ENCODE results near the gene HDAC4.

The HDAC4 gene

DNA sequence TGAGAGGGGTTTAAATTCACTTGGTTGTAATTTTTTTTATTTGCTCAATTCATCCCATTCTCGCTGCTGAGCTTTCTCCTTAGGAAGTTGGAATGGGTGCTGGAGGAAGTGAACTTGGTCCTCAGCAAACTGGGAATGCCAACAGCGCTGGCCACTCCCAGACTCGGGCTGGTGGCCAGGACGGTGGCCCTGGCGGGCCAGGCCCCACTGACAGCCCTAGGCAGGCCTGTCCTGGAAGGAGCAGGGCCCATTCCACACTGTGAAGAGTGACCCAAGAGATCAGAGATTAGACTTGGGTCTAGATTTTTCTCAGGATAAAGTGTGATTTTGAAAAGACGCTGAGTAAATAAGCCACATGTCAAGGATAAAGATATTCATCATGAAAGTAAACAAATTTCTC, 132.7 kb downstream of the HDAC4 start:
- Histone ChIP-seq H3K27me3 (replicated peaks; ENCODE audit: insufficient read depth, low read length) (no peaks in the 10 kb centered on the region), H3F3A (ENCODE audit: insufficient read depth, low read length) (peaks cover 14% of the 10 kb centered on the region; the same call in 1 of the 2 replicates), H3K27ac (ENCODE audit: low read length) (peak overlapping the region; percentile 74; the same call in 1 of the 2 replicates), H3K9me2 (replicated peaks; ENCODE audit: insufficient read depth, low read length) (no peaks in the 10 kb centered on the region), H3K79me2 (ENCODE audit: low read length) (peaks cover 86% of the 10 kb centered on the region), H3K36me3 (replicated peaks; ENCODE audit: insufficient read depth, low read length) (no peaks in the 10 kb centered on the region), H3K9me3 (replicated peaks; ENCODE audit: insufficient read depth, low read length) (no peaks in the 10 kb centered on the region), H3K9ac (ENCODE audit: low read length) (no peak overlapping the region), H3K4me1 (ENCODE audit: low read length) (peaks cover 33% of the 10 kb centered on the region), H2AFZ (ENCODE audit: low read length) (no peak overlapping the region), H4K20me1 (ENCODE audit: insufficient read depth, low read length) (no peaks in the 10 kb centered on the region), H3K4me3 (ENCODE audit: low read length) (no peak overlapping the region), H3K4me2 (ENCODE audit: low read depth, low read length) (peak overlapping the region; percentile 95; the same call in 1 of the 2 replicates)
- no peak for DNase-seq
- TF ChIP-seq EZH2 (optimal IDR thresholded peaks at IDR 0.05; ENCODE audit: low read depth, low read length), result no peak
- TF ChIP-seq, protein P1, sequence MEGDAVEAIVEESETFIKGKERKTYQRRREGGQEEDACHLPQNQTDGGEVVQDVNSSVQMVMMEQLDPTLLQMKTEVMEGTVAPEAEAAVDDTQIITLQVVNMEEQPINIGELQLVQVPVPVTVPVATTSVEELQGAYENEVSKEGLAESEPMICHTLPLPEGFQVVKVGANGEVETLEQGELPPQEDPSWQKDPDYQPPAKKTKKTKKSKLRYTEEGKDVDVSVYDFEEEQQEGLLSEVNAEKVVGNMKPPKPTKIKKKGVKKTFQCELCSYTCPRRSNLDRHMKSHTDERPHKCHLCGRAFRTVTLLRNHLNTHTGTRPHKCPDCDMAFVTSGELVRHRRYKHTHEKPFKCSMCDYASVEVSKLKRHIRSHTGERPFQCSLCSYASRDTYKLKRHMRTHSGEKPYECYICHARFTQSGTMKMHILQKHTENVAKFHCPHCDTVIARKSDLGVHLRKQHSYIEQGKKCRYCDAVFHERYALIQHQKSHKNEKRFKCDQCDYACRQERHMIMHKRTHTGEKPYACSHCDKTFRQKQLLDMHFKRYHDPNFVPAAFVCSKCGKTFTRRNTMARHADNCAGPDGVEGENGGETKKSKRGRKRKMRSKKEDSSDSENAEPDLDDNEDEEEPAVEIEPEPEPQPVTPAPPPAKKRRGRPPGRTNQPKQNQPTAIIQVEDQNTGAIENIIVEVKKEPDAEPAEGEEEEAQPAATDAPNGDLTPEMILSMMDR (IDR thresholded peaks at IDR 0.05; ENCODE audit: low read length), result no peak
- TF ChIP-seq EZH2phosphoT487 (IDR thresholded peaks at IDR 0.05; ENCODE audit: low read length), result no peak

DNA sequence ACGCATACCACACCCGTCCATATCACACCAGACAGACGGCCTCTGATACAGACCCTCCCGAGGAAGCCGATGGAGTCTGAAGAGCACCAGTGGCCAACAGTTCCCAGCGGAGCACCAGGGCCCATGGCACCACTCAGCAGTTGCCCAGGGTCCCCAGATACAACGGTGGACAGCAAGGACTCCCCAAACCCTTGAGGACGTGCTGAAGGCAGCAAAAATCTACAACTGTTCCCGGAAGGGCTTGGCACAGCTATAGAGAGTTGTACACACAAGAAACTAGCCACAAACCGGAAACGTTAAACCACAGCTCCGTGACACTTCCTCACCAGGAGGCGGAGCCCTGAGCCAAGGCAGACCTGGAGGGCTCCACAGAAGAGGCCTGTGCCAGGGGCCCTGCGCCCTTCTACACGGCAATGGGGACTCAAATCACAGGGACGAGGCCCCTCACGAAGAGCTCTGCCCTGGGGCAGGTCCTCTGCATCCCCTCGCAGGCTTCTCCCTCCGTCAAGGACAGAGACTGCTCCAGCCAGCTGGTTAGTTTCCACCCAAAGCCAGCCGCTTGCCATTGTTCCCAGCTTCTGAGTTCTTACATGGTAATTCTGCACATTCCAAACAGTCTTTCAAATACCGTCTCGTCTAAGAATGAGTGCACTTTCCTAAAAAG, 133.4 kb downstream of the HDAC4 start:
- TF ChIP-seq, protein P1 (IDR thresholded peaks at IDR 0.05; ENCODE audit: low read length), result peak; percentile 45
- TF ChIP-seq EZH2 (optimal IDR thresholded peaks at IDR 0.05; ENCODE audit: low read depth, low read length), result no peak
- peak overlapping the region; percentile 95 for H3K4me2 ChIP-seq (ENCODE audit: low read depth, low read length)
- no peak overlapping the region for H2AFZ ChIP-seq (ENCODE audit: low read length)
- H3F3A ChIP-seq (ENCODE audit: insufficient read depth, low read length), result peaks cover 14% of the 10 kb centered on the region; the same call in 1 of the 2 replicates
- H3K9me2 ChIP-seq (replicated peaks; ENCODE audit: insufficient read depth, low read length), result no peaks in the 10 kb centered on the region
- peaks cover 33% of the 10 kb centered on the region for H3K4me1 ChIP-seq (ENCODE audit: low read length)
- H3K36me3 ChIP-seq (replicated peaks; ENCODE audit: insufficient read depth, low read length), result no peaks in the 10 kb centered on the region
- H3K79me2 ChIP-seq (ENCODE audit: low read length), result peaks cover 85% of the 10 kb centered on the region
- no peaks in the 10 kb centered on the region for H3K9me3 ChIP-seq (replicated peaks; ENCODE audit: insufficient read depth, low read length)
- H4K20me1 ChIP-seq (ENCODE audit: insufficient read depth, low read length), result no peaks in the 10 kb centered on the region
- no peaks in the 10 kb centered on the region for H3K27me3 ChIP-seq (replicated peaks; ENCODE audit: insufficient read depth, low read length)
- H3K9ac ChIP-seq (ENCODE audit: low read length), result peak overlapping the region; percentile 28; the same call in 1 of the 2 replicates
- H3K4me3 ChIP-seq (ENCODE audit: low read length), result peak overlapping the region; percentile 53
- DNase-seq, result peak; percentile 97
- peak overlapping the region; percentile 74 for H3K27ac ChIP-seq (ENCODE audit: low read length)

GRCh38 chr2:239266779-239267287, 134.0 kb downstream of the HDAC4 start:
- peaks cover 14% of the 10 kb centered on the region; the same call in 1 of the 2 replicates for H3F3A ChIP-seq (ENCODE audit: insufficient read depth, low read length)
- peak overlapping the region; percentile 95 for H3K4me2 ChIP-seq (ENCODE audit: low read depth, low read length)
- no peaks in the 10 kb centered on the region for H3K27me3 ChIP-seq (replicated peaks; ENCODE audit: insufficient read depth, low read length)
- peaks cover 85% of the 10 kb centered on the region for H3K79me2 ChIP-seq (ENCODE audit: low read length)
- TF ChIP-seq EZH2phosphoT487 (IDR thresholded peaks at IDR 0.05; ENCODE audit: low read length) (no peak), EZH2 (optimal IDR thresholded peaks at IDR 0.05; ENCODE audit: low read depth, low read length) (no peak)
- TF ChIP-seq, protein P1 (IDR thresholded peaks at IDR 0.05; ENCODE audit: low read length), result no peak
- H3K36me3 ChIP-seq (replicated peaks; ENCODE audit: insufficient read depth, low read length), result no peaks in the 10 kb centered on the region
- H3K9me2 ChIP-seq (replicated peaks; ENCODE audit: insufficient read depth, low read length), result no peaks in the 10 kb centered on the region
- H3K4me3 ChIP-seq (ENCODE audit: low read length), result peak overlapping the region; percentile 53
- H2AFZ ChIP-seq (ENCODE audit: low read length), result no peak overlapping the region
- H3K9ac ChIP-seq (ENCODE audit: low read length), result peak overlapping the region; percentile 23; the same call in 1 of the 2 replicates
- H3K4me1 ChIP-seq (ENCODE audit: low read length), result peaks cover 33% of the 10 kb centered on the region
- peak overlapping the region; percentile 74 for H3K27ac ChIP-seq (ENCODE audit: low read length)
- no peak for DNase-seq
- H4K20me1 ChIP-seq (ENCODE audit: insufficient read depth, low read length), result no peaks in the 10 kb centered on the region
- no peaks in the 10 kb centered on the region for H3K9me3 ChIP-seq (replicated peaks; ENCODE audit: insufficient read depth, low read length)
